Esophagus muscularis mucosa (tissue), 3 donors: ENCODE measurements around the gene ANO10.

ENCODE experiments used
- POLR2A ChIP-seq: fragments of 450-650 bp; IDR thresholded peaks from one replicate; pipeline ENCODE4 v1.6.1; 2017; ENCODE audit warnings: antibody characterized with exemption, moderate library complexity, mild to moderate bottlenecking, low read depth
- TF ChIP-seq, protein P1 (sequence below), 3 experiments: fragments of 200-600 bp in 2 of 3; fragments of 450-650 bp in 1 of 3; sonication (generic) in 2 of 3; IDR thresholded peaks; one replicate each; pipeline ENCODE4 v1.5.1; 2017 to 2019; ENCODE audit warnings: antibody characterized with exemption in 3 of 3, mild to moderate bottlenecking in 2 of 3, moderate library complexity in 1 of 3

GRCh38 chr3:43366885-43367284 is 254.9 kb downstream of the ANO10 start:
- TF ChIP-seq, protein P1, sequence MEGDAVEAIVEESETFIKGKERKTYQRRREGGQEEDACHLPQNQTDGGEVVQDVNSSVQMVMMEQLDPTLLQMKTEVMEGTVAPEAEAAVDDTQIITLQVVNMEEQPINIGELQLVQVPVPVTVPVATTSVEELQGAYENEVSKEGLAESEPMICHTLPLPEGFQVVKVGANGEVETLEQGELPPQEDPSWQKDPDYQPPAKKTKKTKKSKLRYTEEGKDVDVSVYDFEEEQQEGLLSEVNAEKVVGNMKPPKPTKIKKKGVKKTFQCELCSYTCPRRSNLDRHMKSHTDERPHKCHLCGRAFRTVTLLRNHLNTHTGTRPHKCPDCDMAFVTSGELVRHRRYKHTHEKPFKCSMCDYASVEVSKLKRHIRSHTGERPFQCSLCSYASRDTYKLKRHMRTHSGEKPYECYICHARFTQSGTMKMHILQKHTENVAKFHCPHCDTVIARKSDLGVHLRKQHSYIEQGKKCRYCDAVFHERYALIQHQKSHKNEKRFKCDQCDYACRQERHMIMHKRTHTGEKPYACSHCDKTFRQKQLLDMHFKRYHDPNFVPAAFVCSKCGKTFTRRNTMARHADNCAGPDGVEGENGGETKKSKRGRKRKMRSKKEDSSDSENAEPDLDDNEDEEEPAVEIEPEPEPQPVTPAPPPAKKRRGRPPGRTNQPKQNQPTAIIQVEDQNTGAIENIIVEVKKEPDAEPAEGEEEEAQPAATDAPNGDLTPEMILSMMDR (IDR thresholded peaks at IDR 0.05), result no peak
- TF ChIP-seq POLR2A, result no peak
